ENCODE results near the gene IER5L.

- TF ChIP-seq CTCF (IDR thresholded peaks at IDR 0.05 in 8 of 11, conservative IDR thresholded peaks at IDR 0.05 in 3 of 11) (no peak), POLR2AphosphoS5 (IDR thresholded peaks at IDR 0.05) (peak; percentile 59 to 78 (median 64))
Measured at GRCh38 chr9:129175825-129176633, 2.0 kb downstream of the IER5L start.
